Epithelial cell of alveolus of lung (primary cell): ENCODE data around the gene SLC22A13. TPM values are rescaled to one million over a fixed set of nuclear protein-coding genes. Genes with fewer than 3 reads are reported as not detected.

Experiments
- total RNA-seq: library from RNA; depleted of rRNA; stranded (reverse); fragments of >200 nt; gene quantifications from 2 replicates; pipeline ENCODE4 v1.2.1, GENCODE V29; 2015

SLC22A13 gene
- 0.26 and 1.6 TPM in 2 replicates for total RNA-seq

DNA sequence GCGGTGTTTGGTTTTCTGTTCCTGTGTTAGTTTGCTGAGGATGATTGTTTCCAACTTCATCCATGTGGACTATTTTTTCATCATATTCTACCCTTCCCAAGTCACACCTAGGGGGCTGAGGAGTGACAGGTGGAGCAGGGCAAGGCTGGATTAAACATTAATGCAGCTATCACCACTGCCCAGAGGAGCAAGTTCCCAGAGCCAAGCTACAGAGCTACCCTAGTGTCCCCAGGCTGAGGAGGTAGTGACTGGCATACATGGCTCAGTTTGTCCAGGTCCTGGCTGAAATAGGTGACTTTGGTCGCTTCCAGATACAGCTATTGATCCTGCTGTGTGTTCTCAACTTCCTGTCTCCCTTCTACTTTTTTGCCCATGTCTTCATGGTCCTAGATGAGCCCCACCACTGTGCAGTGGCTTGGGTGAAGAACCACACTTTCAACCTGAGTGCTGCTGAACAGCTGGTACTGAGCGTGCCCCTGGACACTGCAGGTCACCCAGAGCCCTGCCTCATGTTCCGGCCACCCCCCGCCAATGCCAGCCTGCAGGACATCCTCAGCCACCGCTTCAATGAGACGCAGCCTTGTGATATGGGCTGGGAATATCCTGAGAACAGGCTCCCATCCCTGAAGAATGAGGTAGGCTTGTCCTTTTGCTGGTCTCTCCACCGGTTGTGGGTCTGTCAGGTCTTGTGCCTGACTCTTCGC is at the start of gene SLC22A13:
Gene SLC22A13 (plus strand): TSS at position 209 of the 704 bp plus-strand sequence. CDS start 49 bp downstream, at position 258.

GRCh38 chr3:38281895-38282686 is 16.5 kb downstream of the SLC22A13 start, which contains the start of gene SLC22A14:
TSS of gene SLC22A14 (plus strand) at chr3:38282294. CDS start at chr3:38306027, 23,733 bp downstream.

Other genes with a start within 250 kb of the SLC22A13 start
- gene PLCD1, start 236.2 kb upstream of the SLC22A13 start, total RNA-seq, result 18.5 and 26.7 TPM in 2 replicates
- 0.13 TPM in 1 of 2 replicates, not detected in the other for gene DLEC1, start 226.6 kb upstream of the SLC22A13 start, total RNA-seq
- gene ACAA1, start 128.7 kb upstream of the SLC22A13 start, total RNA-seq, result 32.8 and 35.0 TPM in 2 replicates
- 26.1 and 39.7 TPM in 2 replicates for gene MYD88, start 127.2 kb upstream of the SLC22A13 start, total RNA-seq
- 23.2 and 41.9 TPM in 2 replicates for gene OXSR1, start 100.3 kb upstream of the SLC22A13 start, total RNA-seq
- 0.40 TPM in 1 of 2 replicates, not detected in the other for gene SLC22A14, start 16.5 kb downstream of the SLC22A13 start, total RNA-seq
- 2.2 and 6.8 TPM in 2 replicates for gene XYLB, start 81.0 kb downstream of the SLC22A13 start, total RNA-seq
- gene ACVR2B, start 188.1 kb downstream of the SLC22A13 start, total RNA-seq, result 2.7 and 3.3 TPM in 2 replicates
- 3.7 and 11.1 TPM in 2 replicates for gene EXOG, start 230.5 kb downstream of the SLC22A13 start, total RNA-seq